Left lung (tissue), 10 donors: ENCODE measurements around the gene LINC01488. TPM values are rescaled to one million over a fixed set of nuclear protein-coding genes. Genes with fewer than 3 reads are reported as not detected.

Source experiments
- ATAC-seq: fragments of 200-7000 bp; cut with Tn5 transposase; one replicate; pipeline ENCODE4 v1.9.1; 2020; ENCODE audit warnings: moderate library complexity
- DNase-seq, 4 donors: peaks; one replicate each; pipeline ENCODE4 v3.0.0-alpha.2; 2013 to 2020
- H3K27ac ChIP-seq, 2 donors: fragments of 200-600 bp; sonication (generic) in 1 of 2; one replicate each; pipeline versions ENCODE4 v1.5.0 to v1.8.0; 2020 to 2021
- H3K27me3 ChIP-seq, 2 donors: fragments of 200-600 bp; sonication (generic) in 1 of 2; one replicate each; pipeline versions ENCODE4 v1.5.0 to v1.8.0; 2020 to 2021
- H3K36me3 ChIP-seq, 2 donors: fragments of 200-600 bp; sonication (generic) in 1 of 2; one replicate each; pipeline versions ENCODE4 v1.5.0 to v1.8.0; 2020 to 2021
- H3K4me1 ChIP-seq, 2 donors: fragments of 200-600 bp; one replicate each; pipeline ENCODE4 v1.8.0; 2021
- H3K4me3 ChIP-seq, 2 donors: fragments of 200-600 bp; sonication (generic) in 1 of 2; one replicate each; pipeline versions ENCODE4 v1.5.0 to v1.8.0; 2020 to 2021; ENCODE audit warnings: mild to moderate bottlenecking in 1 of 2
- H3K9me3 ChIP-seq, 2 donors: fragments of 200-600 bp; sonication (generic) in 1 of 2; one replicate each; pipeline versions ENCODE4 v1.5.0 to v1.8.0; 2020 to 2021
- CTCF ChIP-seq, 2 donors: fragments of 200-600 bp; sonication (generic) in 1 of 2; IDR thresholded peaks; one replicate each; pipeline versions ENCODE4 v1.5.0 to v1.8.0; 2021; ENCODE audit warnings: antibody characterized with exemption in 2 of 2
- intact Hi-C, 2 donors: fragments of 100-400 bp; cut with DNase I; formaldehyde crosslinking; loops; one replicate each; pipeline versions ENCODE4 v1.11.2 to v1.14.2; 2022
- polyA plus RNA-seq, 6 donors: library from polyadenylated mRNA; unstranded; fragments of 120-200 nt; gene quantifications; one replicate each; pipeline ENCODE4 v1.2.1, GENCODE V29; 2013; ENCODE audit not compliant: insufficient read length in 6 of 6
- total RNA-seq, 2 donors: library from RNA; stranded (reverse); fragmentation: NEBNext Ultra II Directional; extraction: Animal tissue kit (Norgen Biotek cat#: 25700); gene quantifications; one replicate each; pipeline ENCODE4 v1.2.1, GENCODE V29; 2021
- donor health status: DM: no; HTN: yes; CAD: no.
- donor health status: DM: no; HTN: no; CAD: no.

Gene LINC01488
- total and polyA plus RNA-seq, 8 donors = 0.04 to 0.12 (median 0.07) TPM; not detected in 2

- no peaks in the 10 kb centered on the region for H3K9me3 ChIP-seq
- peak overlapping the region in 1 of 2 donors; percentile 28 for H3K27ac ChIP-seq
- H3K4me3 ChIP-seq = no peak overlapping the region
- ATAC-seq (no peak), DNase-seq (peak in 1 of 4 donors; percentile 65)
- no peaks in the 10 kb centered on the region for H3K36me3 ChIP-seq
- peaks cover 5 to 21% of the 10 kb centered on the region in 2 donors for H3K4me1 ChIP-seq
- intact Hi-C loops = no loop called here
- H3K27me3 ChIP-seq = no peaks in the 10 kb centered on the region
- no peak for TF ChIP-seq CTCF (IDR thresholded peaks at IDR 0.05)
These were observed 12.7 kb downstream of the LINC01488 start for GRCh38 chr11:69493931-69494821.

GRCh38 chr11:69494851-69495250 is 13.4 kb downstream of the LINC01488 start:
- no peaks in the 10 kb centered on the region for H3K36me3 ChIP-seq
- peaks cover 5 to 21% of the 10 kb centered on the region in 2 donors for H3K4me1 ChIP-seq

GRCh38 chr11:69495441-69496201 is 14.2 kb downstream of the LINC01488 start:
- H3K27me3 ChIP-seq = no peaks in the 10 kb centered on the region
- H3K4me3 ChIP-seq = no peak overlapping the region
- H3K4me1 ChIP-seq = peaks cover 5 to 21% of the 10 kb centered on the region in 2 donors
- peak in 1 of 4 donors; percentile 28 for DNase-seq
- intact Hi-C loops = no loop called here
- no peak for ATAC-seq
- no peaks in the 10 kb centered on the region for H3K36me3 ChIP-seq
- peak overlapping the region in 1 of 2 donors; percentile 28 for H3K27ac ChIP-seq
- no peak for TF ChIP-seq CTCF (IDR thresholded peaks at IDR 0.05)
- no peaks in the 10 kb centered on the region for H3K9me3 ChIP-seq

More at GRCh38 chr11:69494851-69495250, 13.4 kb downstream of the LINC01488 start:
- TF ChIP-seq CTCF (IDR thresholded peaks at IDR 0.05) = no peak
- no peaks in the 10 kb centered on the region for H3K9me3 ChIP-seq
- DNase-seq = peak in 1 of 4 donors; percentile 46
- no peaks in the 10 kb centered on the region for H3K27me3 ChIP-seq
- H3K4me3 ChIP-seq = no peak overlapping the region
- no peak for ATAC-seq
- intact Hi-C loops = no loop called here
- H3K27ac ChIP-seq = peak overlapping the region in 1 of 2 donors; percentile 28

- DNase-seq = peak in 1 of 4 donors; percentile 59
- intact Hi-C loops = no loop called here
- Histone ChIP-seq H3K4me3 (no peak overlapping the region), H3K4me1 (peaks cover 5 to 21% of the 10 kb centered on the region in 2 donors), H3K9me3 (no peaks in the 10 kb centered on the region), H3K27ac (peak overlapping the region in 1 of 2 donors; percentile 23), H3K36me3 (no peaks in the 10 kb centered on the region), H3K27me3 (no peaks in the 10 kb centered on the region)
- ATAC-seq = no peak
- no peak for TF ChIP-seq CTCF (IDR thresholded peaks at IDR 0.05)
These were observed 14.7 kb downstream of the LINC01488 start for GRCh38 chr11:69496202-69496557.
